Measurements from ENCODE around the gene ADGRG3. TPM values are rescaled to one million over a fixed set of nuclear protein-coding genes. Genes with fewer than 3 reads are reported as not detected.

ADGRG3 gene
- total RNA-seq, 1 donor = not detected

DNA sequence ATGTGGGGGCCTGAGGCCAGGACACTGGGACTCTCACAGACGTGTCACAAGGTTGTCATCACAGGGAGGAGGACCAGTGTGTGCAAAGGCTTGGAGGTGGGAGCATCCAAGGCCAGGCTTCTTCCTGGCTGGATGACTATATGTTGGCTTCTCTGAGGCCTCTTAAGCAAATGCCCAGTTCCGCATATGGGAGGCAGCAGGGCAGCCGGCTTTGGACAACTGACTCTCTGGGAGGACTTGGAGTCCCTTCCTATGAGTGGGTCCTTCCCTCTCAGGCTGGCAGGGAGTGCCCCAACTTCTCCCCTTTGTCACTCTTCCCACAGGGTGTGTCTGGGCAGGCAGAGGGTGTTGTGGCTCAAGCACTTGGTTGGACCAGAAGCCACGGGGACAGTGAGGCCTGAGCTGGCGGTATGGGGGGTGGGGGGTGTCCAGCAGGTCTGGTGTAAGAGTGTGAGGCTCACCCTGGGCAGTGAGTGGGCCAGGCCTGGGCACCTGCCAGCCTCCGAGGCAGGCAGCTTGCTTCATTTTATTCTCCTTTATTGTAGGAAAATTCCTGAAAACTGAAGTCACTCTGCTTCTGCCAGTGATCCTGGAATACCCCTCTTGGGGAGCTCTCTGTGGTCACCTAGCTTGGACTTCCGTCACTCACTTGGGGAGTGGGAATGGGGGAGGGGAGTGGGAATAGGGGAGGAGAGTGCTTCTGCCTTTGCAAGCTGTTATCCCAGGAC lies 24.8 kb upstream of the ADGRG3 start:
- DNase-seq (ENCODE audit: low read depth) = no peak
- TF ChIP-seq, protein P1, sequence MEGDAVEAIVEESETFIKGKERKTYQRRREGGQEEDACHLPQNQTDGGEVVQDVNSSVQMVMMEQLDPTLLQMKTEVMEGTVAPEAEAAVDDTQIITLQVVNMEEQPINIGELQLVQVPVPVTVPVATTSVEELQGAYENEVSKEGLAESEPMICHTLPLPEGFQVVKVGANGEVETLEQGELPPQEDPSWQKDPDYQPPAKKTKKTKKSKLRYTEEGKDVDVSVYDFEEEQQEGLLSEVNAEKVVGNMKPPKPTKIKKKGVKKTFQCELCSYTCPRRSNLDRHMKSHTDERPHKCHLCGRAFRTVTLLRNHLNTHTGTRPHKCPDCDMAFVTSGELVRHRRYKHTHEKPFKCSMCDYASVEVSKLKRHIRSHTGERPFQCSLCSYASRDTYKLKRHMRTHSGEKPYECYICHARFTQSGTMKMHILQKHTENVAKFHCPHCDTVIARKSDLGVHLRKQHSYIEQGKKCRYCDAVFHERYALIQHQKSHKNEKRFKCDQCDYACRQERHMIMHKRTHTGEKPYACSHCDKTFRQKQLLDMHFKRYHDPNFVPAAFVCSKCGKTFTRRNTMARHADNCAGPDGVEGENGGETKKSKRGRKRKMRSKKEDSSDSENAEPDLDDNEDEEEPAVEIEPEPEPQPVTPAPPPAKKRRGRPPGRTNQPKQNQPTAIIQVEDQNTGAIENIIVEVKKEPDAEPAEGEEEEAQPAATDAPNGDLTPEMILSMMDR (IDR thresholded peaks at IDR 0.05; ENCODE audit: insufficient read depth, low read depth, low read length) = no peak
- H3K4me3 ChIP-seq (ENCODE audit: low read depth, low read length) = no peak overlapping the region

DNA sequence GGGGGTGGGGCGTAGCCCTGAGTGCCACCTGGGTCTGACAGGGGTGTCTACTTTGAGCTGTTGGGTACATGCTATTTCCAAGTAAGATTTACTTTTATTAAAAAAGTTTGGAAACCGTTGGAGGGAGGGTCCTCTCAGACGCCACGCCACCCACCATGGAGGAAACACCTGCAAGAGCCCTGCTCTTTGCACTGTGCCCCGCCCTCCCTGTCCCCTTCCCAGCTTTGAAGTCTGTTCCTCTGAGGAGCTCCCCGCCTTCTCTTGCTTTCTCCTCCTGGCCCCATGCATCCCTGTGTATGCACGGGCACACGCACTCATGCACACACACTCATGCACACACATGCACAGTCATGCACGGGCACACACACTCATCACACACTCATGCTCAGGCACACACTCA lies 24.2 kb upstream of the ADGRG3 start:
- no peak for DNase-seq (ENCODE audit: low read depth)
- TF ChIP-seq, protein P1 (IDR thresholded peaks at IDR 0.05; ENCODE audit: insufficient read depth, low read depth, low read length) = no peak

DNA sequence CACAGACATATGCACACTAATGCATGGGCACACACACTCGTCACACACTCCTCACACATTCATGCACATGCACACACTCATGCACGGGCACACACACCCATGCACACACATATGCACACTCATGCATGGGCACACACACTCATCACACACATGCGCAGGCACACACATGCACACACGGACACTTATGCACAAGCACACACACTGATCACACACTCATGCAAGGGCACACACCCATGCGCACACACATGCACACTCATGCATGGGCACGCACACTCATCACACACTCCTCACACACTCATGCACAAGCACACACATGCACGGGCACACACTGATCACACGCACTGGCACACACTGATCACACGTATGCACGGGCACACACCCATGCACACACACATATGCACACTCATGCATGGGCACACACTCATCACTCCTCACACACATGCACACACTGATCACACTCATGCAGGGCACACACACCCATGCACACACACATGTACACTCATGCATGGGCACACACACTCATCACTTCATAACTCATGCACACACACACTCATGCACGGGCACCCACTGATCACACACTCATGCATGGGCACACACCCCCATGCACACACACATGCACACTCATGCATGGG lies 23.6 kb upstream of the ADGRG3 start:
- TF ChIP-seq, protein P1 (IDR thresholded peaks at IDR 0.05; ENCODE audit: insufficient read depth, low read depth, low read length) = no peak
- DNase-seq (ENCODE audit: low read depth) = no peak
- no peak overlapping the region for H3K4me3 ChIP-seq (ENCODE audit: low read depth, low read length)

More for the DNA sequence above, 24.2 kb upstream of the ADGRG3 start:
- H3K4me3 ChIP-seq (ENCODE audit: low read depth, low read length) = no peak overlapping the region

DNA sequence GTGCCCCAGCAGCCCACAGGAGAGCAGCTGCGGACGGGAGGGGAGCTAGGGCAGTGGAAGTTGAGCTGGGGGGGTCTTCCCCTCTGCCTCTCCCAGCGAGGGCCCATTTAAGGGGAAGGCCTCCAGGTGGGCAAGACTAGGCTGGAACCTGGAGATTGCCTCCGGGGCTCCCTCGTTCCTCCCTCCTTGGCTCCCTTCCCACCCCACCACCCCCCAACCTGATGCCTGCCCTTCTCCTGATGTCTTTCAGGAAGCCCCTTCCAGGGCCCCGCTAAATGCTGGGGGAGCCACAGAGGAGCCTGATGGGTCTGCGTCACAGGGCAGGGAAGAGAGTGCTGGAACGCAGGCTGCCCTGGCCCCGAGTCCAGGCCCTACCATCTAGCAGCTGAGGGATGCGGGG lies 22.9 kb upstream of the ADGRG3 start:
- no peak overlapping the region for H3K4me3 ChIP-seq (ENCODE audit: low read depth, low read length)
- TF ChIP-seq, protein P1 (IDR thresholded peaks at IDR 0.05; ENCODE audit: insufficient read depth, low read depth, low read length) = no peak
- DNase-seq (ENCODE audit: low read depth) = no peak

DNA sequence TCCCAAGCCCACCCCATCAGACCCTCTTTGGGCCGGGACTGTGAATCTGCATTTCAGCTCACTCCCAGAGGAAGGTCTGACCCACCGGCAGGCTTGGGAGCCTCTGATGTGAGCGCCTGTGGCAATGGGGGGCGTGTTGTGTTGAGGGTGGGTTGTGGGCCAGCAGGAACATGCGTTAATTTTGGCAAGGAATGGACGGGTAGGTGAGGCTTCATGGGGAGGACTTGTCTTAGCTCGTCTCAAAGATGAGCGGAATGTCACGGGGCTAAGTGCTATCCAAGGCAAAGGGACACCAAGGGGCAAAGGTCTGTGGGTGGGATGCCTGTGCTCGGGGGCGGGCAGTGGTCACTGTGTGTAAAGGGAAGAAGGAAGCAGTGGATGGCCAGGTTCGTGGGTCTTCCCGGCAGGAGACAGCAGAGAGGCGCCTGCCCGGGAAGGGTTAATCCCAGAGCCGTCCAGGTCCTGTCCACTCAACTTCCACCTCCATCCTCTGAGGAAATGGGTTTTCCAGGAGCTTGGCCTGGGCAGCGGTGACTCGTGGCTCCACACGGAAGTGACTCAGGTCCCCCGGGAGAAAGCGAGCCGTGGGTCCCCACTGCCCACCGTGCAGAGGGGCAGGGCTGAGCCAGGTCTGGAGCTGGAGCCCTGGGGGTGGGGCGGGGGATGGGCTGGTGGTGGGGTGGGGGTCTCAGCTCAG lies 22.3 kb upstream of the ADGRG3 start:
- no peak overlapping the region for H3K4me3 ChIP-seq (ENCODE audit: low read depth, low read length)
- no peak for DNase-seq (ENCODE audit: low read depth)
- TF ChIP-seq, protein P1 (IDR thresholded peaks at IDR 0.05; ENCODE audit: insufficient read depth, low read depth, low read length) = no peak

DNA sequence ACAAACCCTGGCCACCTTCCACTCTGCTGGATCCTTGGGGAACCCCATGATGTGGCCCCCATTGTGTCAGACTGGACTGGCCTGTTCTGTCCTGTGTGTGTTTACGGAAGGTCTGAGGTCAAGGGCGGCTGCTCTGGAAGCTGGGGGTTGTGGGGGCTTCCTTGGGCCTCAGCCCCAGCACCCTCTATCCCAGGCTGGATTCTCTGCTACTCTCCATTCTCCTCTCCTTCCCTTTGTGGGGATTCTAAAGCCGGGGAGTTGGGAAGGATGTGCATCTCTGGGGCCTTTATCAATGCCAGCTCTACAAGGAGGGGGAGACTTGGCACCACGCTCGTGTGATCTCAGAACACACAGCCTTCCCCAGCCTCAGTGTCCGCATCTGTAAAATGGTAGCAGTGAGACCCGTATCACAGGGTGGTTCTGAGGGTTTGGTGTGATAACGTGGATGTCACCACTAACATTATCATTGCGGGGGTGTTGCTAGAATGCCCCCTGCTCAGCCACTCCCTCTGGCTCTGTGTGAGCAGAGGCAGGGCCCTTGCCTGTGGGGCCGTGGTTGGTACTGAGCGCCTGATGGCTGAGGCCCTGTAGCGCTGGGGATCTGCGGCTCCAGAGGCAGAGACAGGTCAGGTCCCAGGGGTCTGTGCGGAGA lies 21.6 kb upstream of the ADGRG3 start:
- no peak for DNase-seq (ENCODE audit: low read depth)
- TF ChIP-seq, protein P1 (IDR thresholded peaks at IDR 0.05; ENCODE audit: insufficient read depth, low read depth, low read length) = no peak

More for the DNA sequence above, 21.6 kb upstream of the ADGRG3 start:
- no peak overlapping the region for H3K4me3 ChIP-seq (ENCODE audit: low read depth, low read length)

All from fibroblast of villous mesenchyme (primary cell).